ENCODE data around the gene NUTM1.

NUTM1 gene

GRCh38 chr15:34331809-34332208, 11.3 kb upstream of the NUTM1 start:
- TF ChIP-seq POLR2AphosphoS5 (IDR thresholded peaks at IDR 0.05; ENCODE audit: low read depth, low read length) (no peak), REST (IDR thresholded peaks at IDR 0.05; ENCODE audit: insufficient read depth in 1 of 2, low read depth in 2 of 2, low read length in 2 of 2) (no peak), FOXP2 (optimal IDR thresholded peaks at IDR 0.05; ENCODE audit: borderline replicate concordance, extremely low read depth, extremely low read length, insufficient read depth) (no peak), TAF1 (IDR thresholded peaks at IDR 0.05; ENCODE audit: borderline replicate concordance, insufficient read depth, low read length) (no peak), SIN3A (IDR thresholded peaks at IDR 0.05; ENCODE audit: borderline replicate concordance, insufficient read depth, low read length) (no peak)

GRCh38 chr15:34332553-34333120, 10.5 kb upstream of the NUTM1 start:
- TF ChIP-seq SIN3A (IDR thresholded peaks at IDR 0.05; ENCODE audit: borderline replicate concordance, insufficient read depth, low read length) (no peak), TAF1 (IDR thresholded peaks at IDR 0.05; ENCODE audit: borderline replicate concordance, insufficient read depth, low read length) (no peak), FOXP2 (optimal IDR thresholded peaks at IDR 0.05; ENCODE audit: borderline replicate concordance, extremely low read depth, extremely low read length, insufficient read depth) (no peak), REST (IDR thresholded peaks at IDR 0.05; ENCODE audit: insufficient read depth in 1 of 2, low read depth in 2 of 2, low read length in 2 of 2) (no peak), POLR2AphosphoS5 (IDR thresholded peaks at IDR 0.05; ENCODE audit: low read depth, low read length) (no peak)

- TF ChIP-seq POLR2AphosphoS5 (IDR thresholded peaks at IDR 0.05; ENCODE audit: low read depth, low read length): no peak
- TF ChIP-seq SIN3A (IDR thresholded peaks at IDR 0.05; ENCODE audit: borderline replicate concordance, insufficient read depth, low read length): no peak
- no peak for TF ChIP-seq REST (IDR thresholded peaks at IDR 0.05; ENCODE audit: insufficient read depth in 1 of 2, low read depth in 2 of 2, low read length in 2 of 2)
- no peak for TF ChIP-seq FOXP2 (optimal IDR thresholded peaks at IDR 0.05; ENCODE audit: borderline replicate concordance, extremely low read depth, extremely low read length, insufficient read depth)
- TF ChIP-seq TAF1 (IDR thresholded peaks at IDR 0.05; ENCODE audit: borderline replicate concordance, insufficient read depth, low read length): no peak
Measured at GRCh38 chr15:34334672-34335071, 8.4 kb upstream of the NUTM1 start.

- no peak for TF ChIP-seq SIN3A (IDR thresholded peaks at IDR 0.05; ENCODE audit: borderline replicate concordance, insufficient read depth, low read length)
Measured at GRCh38 chr15:34335176-34336032, 7.7 kb upstream of the NUTM1 start.

GRCh38 chr15:34336231-34336990, 6.7 kb upstream of the NUTM1 start:
- TF ChIP-seq REST (IDR thresholded peaks at IDR 0.05; ENCODE audit: insufficient read depth in 1 of 2, low read depth in 2 of 2, low read length in 2 of 2) (no peak), POLR2AphosphoS5 (IDR thresholded peaks at IDR 0.05; ENCODE audit: low read depth, low read length) (no peak), TAF1 (IDR thresholded peaks at IDR 0.05; ENCODE audit: borderline replicate concordance, insufficient read depth, low read length) (no peak)
